Neural crest cell (in vitro differentiated cells): Measurements from ENCODE around the gene NUP62. TPM values are rescaled to one million over a fixed set of nuclear protein-coding genes. Genes with fewer than 3 reads are reported as not detected.

Experiments used
- DNase-seq: peaks from one replicate; pipeline ENCODE4 v3.0.0; 2021; ENCODE audit warnings: low read depth, mixed read lengths, low spot score
- H3K27ac Mint-ChIP-seq: one replicate; pipeline ENCODE4 v1.8.0; 2021; ENCODE audit warnings: mild to moderate bottlenecking, mixed read lengths; ENCODE audit not compliant: unreplicated experiment
- H3K27me3 Mint-ChIP-seq: 2 replicates; pipeline ENCODE4 v1.8.0; 2021; ENCODE audit warnings: low read depth, mild to moderate bottlenecking, mixed read lengths
- H3K36me3 Mint-ChIP-seq: 2 replicates; pipeline ENCODE4 v1.8.0; 2021; ENCODE audit warnings: low read depth, mild to moderate bottlenecking, mixed read lengths
- H3K4me1 Mint-ChIP-seq: 2 replicates; pipeline ENCODE4 v1.8.0; 2021; ENCODE audit warnings: mixed read lengths
- H3K4me3 Mint-ChIP-seq: one replicate; pipeline ENCODE4 v1.8.0; 2021; ENCODE audit warnings: mild to moderate bottlenecking, mixed read lengths
- H3K9me3 Mint-ChIP-seq: 2 replicates; pipeline ENCODE4 v1.8.0; 2021; ENCODE audit warnings: mixed read lengths
- total RNA-seq: library from RNA; stranded (reverse); gene quantifications from 2 replicates; pipeline ENCODE4 v1.2.1, GENCODE V29; 2021
- TF ChIP-seq, protein P1 (sequence below): fragments of 200-600 bp; sonication (generic); conservative IDR thresholded peaks from 2 replicates; pipeline ENCODE4 v1.5.0; 2021; ENCODE audit warnings: antibody characterized with exemption, mild to moderate bottlenecking

The NUP62 gene
- total RNA-seq, 1 donor from 2014 or later = 127 TPM

DNA sequence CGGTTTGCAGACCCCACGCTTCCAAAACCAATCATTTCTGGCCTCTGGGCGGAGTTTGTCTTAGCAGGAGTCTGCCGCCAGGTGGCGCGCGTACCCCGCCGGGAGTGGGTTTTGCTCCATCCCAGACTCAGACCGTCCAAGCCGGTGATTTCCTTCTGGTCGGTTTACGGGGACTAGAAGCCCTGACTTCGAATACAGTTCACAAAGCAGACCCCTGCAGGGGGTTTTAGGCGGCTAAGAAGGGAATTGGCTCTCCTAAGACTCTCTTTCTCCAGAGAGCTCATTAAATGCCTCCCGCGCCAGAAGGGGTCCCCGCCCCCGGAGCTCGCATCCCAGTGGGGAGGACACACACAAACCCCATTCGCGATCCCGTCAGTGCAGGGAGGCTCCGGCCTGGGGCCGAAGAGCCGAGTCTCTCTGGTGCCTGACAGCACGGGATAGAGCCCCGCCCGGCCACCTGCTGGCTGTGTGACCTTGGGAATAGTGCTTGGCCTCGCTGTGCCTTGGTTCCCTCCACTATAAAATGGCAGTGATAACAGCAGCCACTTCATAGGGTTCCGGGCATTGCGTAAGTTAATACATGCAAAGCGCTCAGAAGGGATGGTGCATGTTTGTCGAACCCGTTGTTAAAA is 8.6 kb upstream of the NUP62 start:
- H3K36me3 Mint-ChIP-seq = no peaks in the 10 kb centered on the region
- peak; percentile 96 for DNase-seq
- TF ChIP-seq, protein P1, sequence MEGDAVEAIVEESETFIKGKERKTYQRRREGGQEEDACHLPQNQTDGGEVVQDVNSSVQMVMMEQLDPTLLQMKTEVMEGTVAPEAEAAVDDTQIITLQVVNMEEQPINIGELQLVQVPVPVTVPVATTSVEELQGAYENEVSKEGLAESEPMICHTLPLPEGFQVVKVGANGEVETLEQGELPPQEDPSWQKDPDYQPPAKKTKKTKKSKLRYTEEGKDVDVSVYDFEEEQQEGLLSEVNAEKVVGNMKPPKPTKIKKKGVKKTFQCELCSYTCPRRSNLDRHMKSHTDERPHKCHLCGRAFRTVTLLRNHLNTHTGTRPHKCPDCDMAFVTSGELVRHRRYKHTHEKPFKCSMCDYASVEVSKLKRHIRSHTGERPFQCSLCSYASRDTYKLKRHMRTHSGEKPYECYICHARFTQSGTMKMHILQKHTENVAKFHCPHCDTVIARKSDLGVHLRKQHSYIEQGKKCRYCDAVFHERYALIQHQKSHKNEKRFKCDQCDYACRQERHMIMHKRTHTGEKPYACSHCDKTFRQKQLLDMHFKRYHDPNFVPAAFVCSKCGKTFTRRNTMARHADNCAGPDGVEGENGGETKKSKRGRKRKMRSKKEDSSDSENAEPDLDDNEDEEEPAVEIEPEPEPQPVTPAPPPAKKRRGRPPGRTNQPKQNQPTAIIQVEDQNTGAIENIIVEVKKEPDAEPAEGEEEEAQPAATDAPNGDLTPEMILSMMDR = peak; percentile 96
- H3K9me3 Mint-ChIP-seq = no peaks in the 10 kb centered on the region
- H3K27ac Mint-ChIP-seq = no peak overlapping the region
- no peak overlapping the region for H3K4me3 Mint-ChIP-seq
- peaks cover 9% of the 10 kb centered on the region for H3K27me3 Mint-ChIP-seq
- H3K4me1 Mint-ChIP-seq = peaks cover 10% of the 10 kb centered on the region

DNA sequence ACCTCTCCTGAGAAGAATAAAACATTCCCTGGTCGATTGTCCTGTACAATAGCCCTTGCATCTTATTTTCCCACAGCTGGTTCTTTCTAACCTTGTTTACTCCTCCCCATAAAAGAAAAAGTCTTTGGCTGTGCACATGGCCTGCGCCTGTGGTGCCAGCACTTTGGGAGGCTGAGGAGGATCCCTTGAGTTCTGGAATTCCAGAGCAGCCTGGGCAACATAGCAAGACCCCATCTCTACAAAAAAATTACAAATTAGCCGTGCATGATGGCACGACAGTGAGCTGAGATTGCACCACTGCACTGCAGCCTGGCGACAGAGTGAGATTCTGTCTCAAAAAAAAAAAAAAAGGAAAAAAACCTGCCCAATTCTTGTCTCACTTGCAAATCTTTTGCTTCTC is 7.2 kb upstream of the NUP62 start:
- H3K4me3 Mint-ChIP-seq = peak overlapping the region; percentile 24
- H3K27me3 Mint-ChIP-seq = peaks cover 4% of the 10 kb centered on the region
- peaks cover 8% of the 10 kb centered on the region for H3K4me1 Mint-ChIP-seq
- DNase-seq = no peak
- no peaks in the 10 kb centered on the region for H3K9me3 Mint-ChIP-seq
- peaks cover 4% of the 10 kb centered on the region for H3K36me3 Mint-ChIP-seq
- TF ChIP-seq, protein P1 = no peak
- H3K27ac Mint-ChIP-seq = no peak overlapping the region

DNA sequence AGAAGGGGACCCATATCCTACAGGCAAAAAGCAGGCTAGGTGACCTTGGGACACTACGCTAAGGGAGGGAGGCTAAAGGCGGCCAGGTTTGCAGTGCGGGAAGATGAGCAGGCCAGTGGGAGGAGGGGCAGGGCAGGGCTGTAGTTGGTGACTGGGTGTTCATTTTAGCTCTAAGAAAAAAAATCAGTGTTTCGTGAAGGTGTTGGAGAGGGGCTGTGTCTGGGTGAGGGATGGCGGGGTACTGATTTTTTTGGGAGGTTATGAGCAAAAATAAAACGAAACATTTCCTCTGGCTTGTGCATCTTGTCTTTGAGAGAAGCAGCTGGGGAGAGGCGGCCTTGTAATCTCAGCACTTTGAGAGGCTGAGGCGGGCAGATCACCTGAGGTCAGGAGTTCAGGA is 4.3 kb upstream of the NUP62 start:
- Mint-ChIP-seq H3K4me1 (peaks cover 20% of the 10 kb centered on the region), H3K4me3 (peak overlapping the region; percentile 8), H3K36me3 (peaks cover 13% of the 10 kb centered on the region), H3K9me3 (peaks cover 5% of the 10 kb centered on the region), H3K27me3 (peaks cover 15% of the 10 kb centered on the region), H3K27ac (no peak overlapping the region)
- no peak for DNase-seq
- TF ChIP-seq, protein P1 = no peak

DNA sequence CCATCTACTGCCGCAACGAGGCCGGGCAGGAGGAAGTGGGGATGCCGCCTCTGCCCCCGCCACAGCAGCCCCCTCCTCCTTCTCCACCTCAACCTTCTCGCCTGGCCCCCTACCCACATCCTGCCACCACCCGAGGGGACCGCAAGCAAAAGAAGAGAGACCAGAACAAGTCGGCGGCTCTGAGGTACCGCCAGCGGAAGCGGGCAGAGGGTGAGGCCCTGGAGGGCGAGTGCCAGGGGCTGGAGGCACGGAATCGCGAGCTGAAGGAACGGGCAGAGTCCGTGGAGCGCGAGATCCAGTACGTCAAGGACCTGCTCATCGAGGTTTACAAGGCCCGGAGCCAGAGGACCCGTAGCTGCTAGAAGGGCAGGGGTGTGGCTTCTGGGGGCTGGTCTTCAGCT is 3.4 kb upstream of the NUP62 start:
- Mint-ChIP-seq H3K27ac (no peak overlapping the region), H3K9me3 (peaks cover 5% of the 10 kb centered on the region), H3K4me3 (no peak overlapping the region), H3K27me3 (peaks cover 19% of the 10 kb centered on the region), H3K4me1 (peaks cover 26% of the 10 kb centered on the region), H3K36me3 (peaks cover 17% of the 10 kb centered on the region)
- no peak for DNase-seq
- TF ChIP-seq, protein P1 = no peak

DNA sequence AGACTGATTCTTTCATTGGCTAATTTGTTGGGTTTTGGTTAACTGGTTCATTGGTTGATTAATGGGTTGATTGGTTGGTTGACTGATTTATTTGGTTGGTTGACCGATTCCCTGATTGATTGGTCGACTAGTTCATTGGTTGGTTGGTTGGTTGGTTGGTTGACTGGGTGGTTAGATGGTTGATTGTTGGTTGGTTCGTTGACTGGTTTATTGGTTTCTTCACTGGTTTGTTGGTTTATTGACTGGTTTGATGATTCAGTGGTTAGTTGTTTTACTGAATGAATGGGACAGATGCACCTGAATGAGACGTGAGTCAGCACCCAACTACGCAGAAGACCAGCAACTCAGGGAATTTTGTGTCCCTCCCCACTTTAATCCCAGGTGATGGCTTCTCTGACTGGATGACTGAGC is 2.7 kb upstream of the NUP62 start:
- peaks cover 20% of the 10 kb centered on the region for H3K27me3 Mint-ChIP-seq
- TF ChIP-seq, protein P1 = no peak
- H3K9me3 Mint-ChIP-seq = peaks cover 5% of the 10 kb centered on the region
- peaks cover 29% of the 10 kb centered on the region for H3K4me1 Mint-ChIP-seq
- H3K27ac Mint-ChIP-seq = no peak overlapping the region
- peak overlapping the region; percentile 31 for H3K4me3 Mint-ChIP-seq
- H3K36me3 Mint-ChIP-seq = peaks cover 24% of the 10 kb centered on the region
- no peak for DNase-seq
